ENCODE results near the gene RASA3. TPM values are rescaled to one million over a fixed set of nuclear protein-coding genes. Genes with fewer than 3 reads are reported as not detected.
A peak's percentile ranks its signal among the peaks of the same experiment; 100 is the strongest.

The RASA3 gene
- total and polyA plus RNA-seq, 2 of the 8 experiments (the other 6 are each of a cell fraction or from before 2014, with no cell fraction given) = 7.5 to 21.9 TPM

GRCh38 chr13:114128624-114129522, 3.5 kb downstream of the RASA3 start:
- peak overlapping the region; percentile 20; the same call in 1 of the 2 replicates for H2BK5ac ChIP-seq (ENCODE audit: low read depth, low read length)
- H2BK120ac ChIP-seq (replicated peaks; ENCODE audit: low read depth, low read length) = no peak overlapping the region
- WGBS, 2 experiments (ENCODE audit: extremely low coverage in 1 of 2, insufficient coverage in 1 of 2, insufficient read length in 1 of 2, insufficient replicate concordance in 2 of 2, low coverage in 1 of 2, low lambda C conversion rate in 2 of 2, missing lambda C conversion rate in 1 of 2) = 77% methylated on average over 17 of the region's 37 CpGs; no CpG with 5 or more reads in 1 of the 2 experiments
- DNase-seq (ENCODE audit: low read depth in 1 of 2, low spot score in 2 of 2) = no peak
- H4K5ac ChIP-seq (ENCODE audit: insufficient read length, low read depth, low read length) = no peak overlapping the region
- H3K79me2 ChIP-seq (ENCODE audit: control insufficient read depth in 1 of 2, insufficient read depth in 2 of 2, low read length in 2 of 2) = peaks cover 0 to 53% of the 10 kb centered on the region in 2 experiments; a peak in 3 of 4 replicates
- no peak overlapping the region for H3K4ac ChIP-seq (replicated peaks; ENCODE audit: insufficient read length, low read depth, low read length)
- no peak overlapping the region; the same call in 1 of the 2 replicates for H3K18ac ChIP-seq (ENCODE audit: extremely low read depth, low read length)
- H2BK20ac ChIP-seq (ENCODE audit: low read length) = no peak overlapping the region
- H3K14ac ChIP-seq (ENCODE audit: insufficient read length) = no peak overlapping the region
- no peak overlapping the region for H2AK5ac ChIP-seq (ENCODE audit: low read depth, low read length)
- H3K23ac ChIP-seq (ENCODE audit: insufficient read length) = no peak overlapping the region
- H3K27ac ChIP-seq (ENCODE audit: low read depth, low read length) = no peak overlapping the region
- H3K79me1 ChIP-seq (ENCODE audit: low read depth, low read length) = peaks cover 14% of the 10 kb centered on the region
- peaks cover 2 to 11% of the 10 kb centered on the region in 2 experiments for H4K20me1 ChIP-seq (replicated peaks in 1 of 2; ENCODE audit: control insufficient read depth in 1 of 2, insufficient read depth in 2 of 2, low read length in 2 of 2)
- no peaks in the 10 kb centered on the region for H3K36me3 ChIP-seq (ENCODE audit: control insufficient read depth in 2 of 4, insufficient read depth in 4 of 4, low read length in 3 of 4)
- peak overlapping the region; percentile 29 for H4K91ac ChIP-seq (replicated peaks; ENCODE audit: insufficient read length, low read length)
- peak overlapping the region; percentile 74; the same call in 1 of the 2 replicates for H4K8ac ChIP-seq (ENCODE audit: extremely low read depth, insufficient read depth, low read length)
- peak overlapping the region; percentile 2; the same call in 1 of the 2 replicates for H2BK12ac ChIP-seq (ENCODE audit: low read depth, low read length)
- H2AFZ ChIP-seq (ENCODE audit: low read length) = no peak overlapping the region
- peaks cover 12 to 35% (median 25%) of the 10 kb centered on the region in 4 experiments for H3K4me1 ChIP-seq (replicated peaks in 1 of 4; ENCODE audit: control insufficient read depth in 3 of 4, insufficient read depth in 4 of 4, low read length in 3 of 4)
- POLR2A ChIA-PET (ENCODE audit: partially characterized antibody) = no interaction called here
- peaks cover 19% of the 10 kb centered on the region for H3K23me2 ChIP-seq (ENCODE audit: low read depth, low read length)
- H2BK15ac ChIP-seq (ENCODE audit: low read length) = 0 out of 2 replicates have a peak overlapping the region, but pooled peaks have one; percentile 3
- no peaks in the 10 kb centered on the region for H3K9me3 ChIP-seq (ENCODE audit: insufficient read depth in 2 of 2, low read depth in 1 of 2, low read length in 1 of 2)
- TF ChIP-seq, protein P1, sequence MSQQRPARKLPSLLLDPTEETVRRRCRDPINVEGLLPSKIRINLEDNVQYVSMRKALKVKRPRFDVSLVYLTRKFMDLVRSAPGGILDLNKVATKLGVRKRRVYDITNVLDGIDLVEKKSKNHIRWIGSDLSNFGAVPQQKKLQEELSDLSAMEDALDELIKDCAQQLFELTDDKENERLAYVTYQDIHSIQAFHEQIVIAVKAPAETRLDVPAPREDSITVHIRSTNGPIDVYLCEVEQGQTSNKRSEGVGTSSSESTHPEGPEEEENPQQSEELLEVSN (IDR thresholded peaks at IDR 0.05) = 0 out of 2 replicates have a peak, but pooled peaks have one; percentile 17
- TF ChIP-seq BRCA1 (IDR thresholded peaks at IDR 0.05; ENCODE audit: low read depth, low read length) = no peak
- FAIRE-seq = no peak
- H3K4me3 ChIP-seq (ENCODE audit: extremely low read depth in 1 of 4, insufficient read depth in 2 of 4, low read depth in 3 of 4, low read length in 4 of 4) = no peak overlapping the region
- H3K4me2 ChIP-seq (ENCODE audit: insufficient read depth in 1 of 2, low read depth in 2 of 2, low read length in 2 of 2) = no peak overlapping the region; a peak in 1 of 4 replicates
- no peak overlapping the region for H3K9ac ChIP-seq (replicated peaks in 1 of 4; ENCODE audit: extremely low read depth in 1 of 4, low read depth in 3 of 4, low read length in 3 of 4)
- no peak overlapping the region for H3K56ac ChIP-seq (replicated peaks; ENCODE audit: insufficient read length, low read depth, low read length)
- H3K27me3 ChIP-seq (replicated peaks in 1 of 4; ENCODE audit: control insufficient read depth in 3 of 4, extremely low read depth in 1 of 4, insufficient read depth in 3 of 4, low read length in 3 of 4) = peaks cover 0 to 13% (median 10%) of the 10 kb centered on the region in 4 experiments; a peak in 5 of 7 replicates
- CTCF ChIA-PET (ENCODE audit: partially characterized antibody) = interaction anchor here (0.7 to 1.5 kb wide), 3 partner anchors 9 to 225 kb away, joined by 3 read pairs; no protein-coding TSS in a partner anchor
